Esophagus squamous epithelium (tissue), 4 donors: Measurements from ENCODE around the gene C3orf22.

Experiments
- POLR2A ChIP-seq, 4 donors: fragments of 450-650 bp; IDR thresholded peaks; one replicate each; pipeline ENCODE4 v1.6.1; 2017; ENCODE audit warnings: antibody characterized with exemption in 4 of 4, mild to moderate bottlenecking in 4 of 4, moderate library complexity in 3 of 4
- TF ChIP-seq, protein P1 (sequence below), 6 experiments: fragments of 450-650 bp in 4 of 6; fragments of 200-600 bp in 2 of 6; sonication (generic) in 2 of 6; IDR thresholded peaks; one replicate each; pipeline ENCODE4 v1.5.1; 2016 to 2019; ENCODE audit warnings: antibody characterized with exemption in 6 of 6, mild to moderate bottlenecking in 4 of 6, moderate library complexity in 4 of 6

- TF ChIP-seq, protein P1, sequence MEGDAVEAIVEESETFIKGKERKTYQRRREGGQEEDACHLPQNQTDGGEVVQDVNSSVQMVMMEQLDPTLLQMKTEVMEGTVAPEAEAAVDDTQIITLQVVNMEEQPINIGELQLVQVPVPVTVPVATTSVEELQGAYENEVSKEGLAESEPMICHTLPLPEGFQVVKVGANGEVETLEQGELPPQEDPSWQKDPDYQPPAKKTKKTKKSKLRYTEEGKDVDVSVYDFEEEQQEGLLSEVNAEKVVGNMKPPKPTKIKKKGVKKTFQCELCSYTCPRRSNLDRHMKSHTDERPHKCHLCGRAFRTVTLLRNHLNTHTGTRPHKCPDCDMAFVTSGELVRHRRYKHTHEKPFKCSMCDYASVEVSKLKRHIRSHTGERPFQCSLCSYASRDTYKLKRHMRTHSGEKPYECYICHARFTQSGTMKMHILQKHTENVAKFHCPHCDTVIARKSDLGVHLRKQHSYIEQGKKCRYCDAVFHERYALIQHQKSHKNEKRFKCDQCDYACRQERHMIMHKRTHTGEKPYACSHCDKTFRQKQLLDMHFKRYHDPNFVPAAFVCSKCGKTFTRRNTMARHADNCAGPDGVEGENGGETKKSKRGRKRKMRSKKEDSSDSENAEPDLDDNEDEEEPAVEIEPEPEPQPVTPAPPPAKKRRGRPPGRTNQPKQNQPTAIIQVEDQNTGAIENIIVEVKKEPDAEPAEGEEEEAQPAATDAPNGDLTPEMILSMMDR (IDR thresholded peaks at IDR 0.05), result no peak
- TF ChIP-seq POLR2A (IDR thresholded peaks at IDR 0.05), result no peak
These were observed 1.4 kb downstream of the C3orf22 start for GRCh38 chr3:126557415-126557745.
